ENCODE results near the gene SET. TPM values are rescaled to one million over a fixed set of nuclear protein-coding genes. Genes with fewer than 3 reads are reported as not detected.

The SET gene
- total RNA-seq (2014; rRNA removed; shearing (Covaris generic)) (598 and 1,041 TPM in 2 replicates), total RNA-seq (2022) (686 and 701 TPM in 2 replicates), Bru-seq, nascent RNA (percentile 99 among the genes with signal in this experiment), BruChase-seq, experiment 1, labeled RNA remaining after a 6-hour chase (percentile 100 among the genes with signal in this experiment), BruChase-seq, experiment 2, labeled RNA remaining after a 2-hour chase (percentile 100 among the genes with signal in this experiment)
- long read RNA-seq, transcript SET-204 (8 exons, 2,850 nt): minor isoform, 42 of 405 reads
- long read RNA-seq, transcript SET-201 (8 exons, 2,915 nt): major isoform, 290 of 405 reads
- long read RNA-seq, partial matches to known transcripts: 43 of 405 reads
- long read RNA-seq, other reads (novel, unspliced or antisense): 29 of 405 reads

GRCh38 chr9:128688501-128689292 is at the start of gene SET:
Gene SET, plus strand, starts transcription at chr9:128689222. Its CDS starts 361 bp downstream, at chr9:128689583.
- H3K36me3 ChIP-seq (ENCODE audit: insufficient read depth, low read length): peaks cover 57% of the 10 kb centered on the region
- peaks cover 88% of the 10 kb centered on the region for H3K79me2 ChIP-seq (ENCODE audit: insufficient read depth, low read depth, low read length)
- DNase-seq (ENCODE audit: low spot score): peak; percentile 96
- ChIA-PET CTCF (ENCODE audit: unreplicated experiment) (interaction anchor here (0.6 kb wide), 1 partner anchor 44 kb away, joined by 4 read pairs; no protein-coding TSS in a partner anchor), POLR2A (interaction anchor here (1.0 kb wide), 1 partner anchor 64 kb away, joined by 3 read pairs; no protein-coding TSS in a partner anchor)
- intact Hi-C loops (cut with micrococcal nuclease; ENCODE audit: unreplicated experiment): loop anchor here (2.0 to 10.0 kb wide), 4 partner anchors 41 to 1356 kb away; partner anchors contain the start of genes FNBP1 and SPTAN1
- peak within 1 kb of the TSS; percentile 93 for H3K4me2 ChIP-seq (ENCODE audit: low read length)
- H3K9me3 ChIP-seq (ENCODE audit: low read length): no peaks in the 10 kb centered on the region
- BruUV-seq (replicated peaks): no TSS peak
- no peaks in the 10 kb centered on the region for H3K9me2 ChIP-seq (ENCODE audit: insufficient read depth, low read length)
- peaks cover 40% of the 10 kb centered on the region for H3K4me1 ChIP-seq (ENCODE audit: insufficient read depth, low read length, poor library complexity, severe bottlenecking)
- H3K4me3 ChIP-seq (ENCODE audit: low read depth, low read length, poor library complexity, severe bottlenecking): peak within 1 kb of the TSS; percentile 92
- peak within 1 kb of the TSS; percentile 91 for H3K27ac ChIP-seq (ENCODE audit: low read depth, low read length, poor library complexity, severe bottlenecking)
- TF ChIP-seq, protein P1, sequence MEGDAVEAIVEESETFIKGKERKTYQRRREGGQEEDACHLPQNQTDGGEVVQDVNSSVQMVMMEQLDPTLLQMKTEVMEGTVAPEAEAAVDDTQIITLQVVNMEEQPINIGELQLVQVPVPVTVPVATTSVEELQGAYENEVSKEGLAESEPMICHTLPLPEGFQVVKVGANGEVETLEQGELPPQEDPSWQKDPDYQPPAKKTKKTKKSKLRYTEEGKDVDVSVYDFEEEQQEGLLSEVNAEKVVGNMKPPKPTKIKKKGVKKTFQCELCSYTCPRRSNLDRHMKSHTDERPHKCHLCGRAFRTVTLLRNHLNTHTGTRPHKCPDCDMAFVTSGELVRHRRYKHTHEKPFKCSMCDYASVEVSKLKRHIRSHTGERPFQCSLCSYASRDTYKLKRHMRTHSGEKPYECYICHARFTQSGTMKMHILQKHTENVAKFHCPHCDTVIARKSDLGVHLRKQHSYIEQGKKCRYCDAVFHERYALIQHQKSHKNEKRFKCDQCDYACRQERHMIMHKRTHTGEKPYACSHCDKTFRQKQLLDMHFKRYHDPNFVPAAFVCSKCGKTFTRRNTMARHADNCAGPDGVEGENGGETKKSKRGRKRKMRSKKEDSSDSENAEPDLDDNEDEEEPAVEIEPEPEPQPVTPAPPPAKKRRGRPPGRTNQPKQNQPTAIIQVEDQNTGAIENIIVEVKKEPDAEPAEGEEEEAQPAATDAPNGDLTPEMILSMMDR (conservative IDR thresholded peaks at IDR 0.05; ENCODE audit: low read length): no peak
- no peak for TF ChIP-seq EZH2phosphoT487 (IDR thresholded peaks at IDR 0.05; ENCODE audit: borderline replicate concordance, low read depth, low read length)
- no peak within 1 kb of the TSS; the same call in 1 of the 2 replicates for H2AFZ ChIP-seq (ENCODE audit: low read length)
- peaks cover 33% of the 10 kb centered on the region for H4K20me1 ChIP-seq (ENCODE audit: insufficient read depth, low read length)

DNA sequence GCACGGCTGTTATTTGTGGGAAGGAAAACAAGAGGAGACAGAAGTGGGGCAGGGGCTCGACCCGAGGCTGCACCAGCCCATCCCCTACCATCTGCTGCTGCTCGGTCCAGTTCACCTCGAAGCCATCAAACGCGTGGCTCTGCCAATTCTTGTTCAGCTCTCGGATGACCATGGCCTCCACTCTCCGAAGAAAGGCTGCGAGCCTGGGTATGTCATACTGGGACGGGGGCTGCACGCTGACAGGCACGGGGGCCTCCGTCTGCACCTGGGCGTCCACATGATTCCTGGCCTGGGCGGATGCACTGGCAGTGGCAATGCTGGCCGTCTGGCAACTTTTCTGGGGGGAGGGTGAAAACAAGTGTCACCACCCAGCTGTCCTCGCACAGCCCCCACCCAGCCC is 48.4 kb upstream of the SET start:
- H2AFZ ChIP-seq (ENCODE audit: low read length): no peak overlapping the region
- no TSS peak for BruUV-seq (replicated peaks)
- POLR2A ChIA-PET: no interaction called here
- TF ChIP-seq, protein P1 (conservative IDR thresholded peaks at IDR 0.05; ENCODE audit: low read length): no peak
- TF ChIP-seq EZH2phosphoT487 (IDR thresholded peaks at IDR 0.05; ENCODE audit: borderline replicate concordance, low read depth, low read length): no peak
- H3K4me3 ChIP-seq (ENCODE audit: low read depth, low read length, poor library complexity, severe bottlenecking): no peak overlapping the region
- H3K9me2 ChIP-seq (ENCODE audit: insufficient read depth, low read length): no peaks in the 10 kb centered on the region
- H3K9me3 ChIP-seq (ENCODE audit: low read length): no peaks in the 10 kb centered on the region
- H3K4me2 ChIP-seq (ENCODE audit: low read length): no peak overlapping the region
- H3K79me2 ChIP-seq (ENCODE audit: insufficient read depth, low read depth, low read length): no peaks in the 10 kb centered on the region
- no peak overlapping the region for H3K27ac ChIP-seq (ENCODE audit: low read depth, low read length, poor library complexity, severe bottlenecking)
- intact Hi-C loops (cut with micrococcal nuclease; ENCODE audit: unreplicated experiment): loop anchor here (10.0 kb wide), 2 partner anchors 84 to 144 kb away; partner anchors contain the start of genes TBC1D13 and ZDHHC12
- H4K20me1 ChIP-seq (ENCODE audit: insufficient read depth, low read length): no peaks in the 10 kb centered on the region
- peaks cover 23% of the 10 kb centered on the region for H3K4me1 ChIP-seq (ENCODE audit: insufficient read depth, low read length, poor library complexity, severe bottlenecking)
- CTCF ChIA-PET (ENCODE audit: unreplicated experiment): no interaction called here
- H3K36me3 ChIP-seq (ENCODE audit: insufficient read depth, low read length): peaks cover 16% of the 10 kb centered on the region; the same call in 1 of the 2 replicates
- no peak for DNase-seq (ENCODE audit: low spot score)

Measured in OCI-LY7 (cell line).